ENCODE data around the gene TNKS1BP1.
A peak's percentile ranks its signal among the peaks of the same experiment; 100 is the strongest.

The TNKS1BP1 gene

DNA sequence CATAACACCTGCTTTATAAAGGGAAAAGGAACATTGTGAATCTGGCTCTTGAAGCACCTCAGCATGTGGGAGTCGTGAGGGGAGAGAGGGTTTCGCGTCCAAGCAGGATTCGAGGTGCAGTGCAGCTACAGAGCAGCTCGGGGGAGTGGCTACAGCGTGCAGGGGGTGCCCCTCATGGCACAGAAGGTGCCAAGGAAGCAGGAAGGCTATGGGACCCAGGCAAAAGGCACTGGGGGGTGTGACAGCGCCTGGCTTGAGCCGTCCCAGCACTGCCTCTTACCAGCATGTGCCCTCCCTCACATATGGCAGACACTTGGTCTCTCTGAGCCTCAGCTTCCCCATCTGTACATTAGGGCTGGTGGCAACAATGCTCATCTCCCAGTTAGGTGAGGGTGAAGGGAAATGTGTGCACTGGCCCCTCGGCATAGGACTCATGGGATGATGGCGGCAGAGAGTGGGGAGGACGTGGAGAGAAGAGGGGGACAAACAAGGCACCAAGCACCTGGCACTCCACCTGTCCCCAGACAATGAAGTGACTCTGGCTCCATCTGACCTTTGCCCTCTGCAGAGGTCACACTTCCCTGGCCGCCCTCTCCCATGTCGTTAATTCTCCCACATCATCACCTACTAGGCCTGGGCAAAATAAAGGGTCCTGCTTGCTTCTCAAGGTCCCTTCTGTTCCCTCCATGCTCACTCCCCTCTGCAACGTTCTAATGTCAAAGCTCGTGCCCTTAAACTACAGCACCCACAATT, 10.4 kb downstream of the TNKS1BP1 start:
- Histone ChIP-seq H3K4me1 (peaks cover 34% of the 10 kb centered on the region), H3K9ac (no peak overlapping the region), H3K36me3 (peaks cover 84% of the 10 kb centered on the region), H3K27me3 (no peaks in the 10 kb centered on the region), H3K4me3 (no peak overlapping the region), H4K20me1 (peaks cover 69% of the 10 kb centered on the region), H3K9me3 (no peaks in the 10 kb centered on the region), H3K27ac (no peak overlapping the region), H3K4me2 (no peak overlapping the region)
- no peak for TF ChIP-seq Cebpa-rat (IDR thresholded peaks at IDR 0.05)

DNA sequence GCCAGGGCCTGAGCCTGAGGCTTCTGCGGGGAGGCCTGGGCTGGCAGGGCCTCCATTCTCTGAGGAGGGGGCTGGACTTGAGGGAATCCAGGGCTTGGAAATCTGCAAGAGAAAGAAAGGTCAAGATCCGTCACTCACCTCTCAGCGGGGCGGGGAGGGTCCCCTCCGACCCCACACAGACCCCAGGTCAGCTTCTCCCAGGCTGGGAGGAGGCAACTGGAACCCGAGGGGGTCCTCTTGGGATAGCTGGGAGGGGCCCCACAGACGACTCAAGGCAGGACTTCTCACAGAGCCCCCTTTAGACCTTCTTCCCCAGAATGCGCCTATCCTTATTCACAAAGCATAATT, 11.0 kb downstream of the TNKS1BP1 start:
- no peak for TF ChIP-seq Cebpa-rat (IDR thresholded peaks at IDR 0.05)
- no peak overlapping the region for H3K27ac ChIP-seq
- peaks cover 34% of the 10 kb centered on the region for H3K4me1 ChIP-seq
- no peaks in the 10 kb centered on the region for H3K27me3 ChIP-seq
- no peaks in the 10 kb centered on the region for H3K9me3 ChIP-seq
- peaks cover 69% of the 10 kb centered on the region for H4K20me1 ChIP-seq
- no peak overlapping the region for H3K4me2 ChIP-seq
- no peak overlapping the region for H3K4me3 ChIP-seq
- H3K36me3 ChIP-seq: peaks cover 84% of the 10 kb centered on the region
- no peak overlapping the region for H3K9ac ChIP-seq

DNA sequence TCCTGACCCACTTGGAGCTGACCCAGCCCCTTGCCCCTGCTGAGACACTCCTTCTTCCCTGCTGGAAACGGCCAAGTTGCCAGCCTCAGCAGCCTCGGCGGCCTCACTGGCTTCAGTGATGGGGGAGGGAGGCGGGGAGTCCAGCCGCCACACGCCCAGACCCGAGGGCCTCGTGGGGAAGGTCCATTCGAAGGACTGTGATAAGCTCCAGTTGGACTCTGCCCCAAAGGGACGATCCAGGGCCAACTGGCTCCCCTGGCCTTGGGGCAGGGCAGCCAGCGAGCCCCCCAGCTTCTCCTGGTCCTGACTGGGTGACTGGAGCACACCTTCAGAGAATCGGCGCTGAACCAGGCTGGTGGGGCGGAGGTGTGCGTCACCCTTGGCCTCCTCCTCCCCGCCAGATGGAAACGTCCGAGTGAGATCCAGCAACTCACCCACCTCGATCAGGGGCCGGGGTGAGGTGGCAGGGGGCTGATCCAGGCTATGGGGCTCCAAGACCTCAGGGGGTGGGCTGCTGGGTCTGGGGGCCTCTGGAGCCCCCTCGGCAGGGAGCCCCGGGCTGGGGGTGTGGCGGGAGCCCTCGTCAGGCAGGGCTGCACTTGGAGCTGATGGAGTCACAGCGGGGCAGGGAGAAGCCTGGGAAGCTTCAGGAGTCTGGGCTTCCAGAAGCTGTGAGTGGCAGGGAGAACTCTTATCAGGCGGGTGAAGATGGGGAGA, 11.5 kb downstream of the TNKS1BP1 start:
- TF ChIP-seq Cebpa-rat (IDR thresholded peaks at IDR 0.05): no peak
- Histone ChIP-seq H3K27me3 (no peaks in the 10 kb centered on the region), H3K9me3 (no peaks in the 10 kb centered on the region), H3K27ac (no peak overlapping the region), H3K4me2 (no peak overlapping the region), H3K9ac (no peak overlapping the region), H3K36me3 (peaks cover 84% of the 10 kb centered on the region), H3K4me3 (no peak overlapping the region), H4K20me1 (peaks cover 65% of the 10 kb centered on the region), H3K4me1 (peaks cover 34% of the 10 kb centered on the region)

DNA sequence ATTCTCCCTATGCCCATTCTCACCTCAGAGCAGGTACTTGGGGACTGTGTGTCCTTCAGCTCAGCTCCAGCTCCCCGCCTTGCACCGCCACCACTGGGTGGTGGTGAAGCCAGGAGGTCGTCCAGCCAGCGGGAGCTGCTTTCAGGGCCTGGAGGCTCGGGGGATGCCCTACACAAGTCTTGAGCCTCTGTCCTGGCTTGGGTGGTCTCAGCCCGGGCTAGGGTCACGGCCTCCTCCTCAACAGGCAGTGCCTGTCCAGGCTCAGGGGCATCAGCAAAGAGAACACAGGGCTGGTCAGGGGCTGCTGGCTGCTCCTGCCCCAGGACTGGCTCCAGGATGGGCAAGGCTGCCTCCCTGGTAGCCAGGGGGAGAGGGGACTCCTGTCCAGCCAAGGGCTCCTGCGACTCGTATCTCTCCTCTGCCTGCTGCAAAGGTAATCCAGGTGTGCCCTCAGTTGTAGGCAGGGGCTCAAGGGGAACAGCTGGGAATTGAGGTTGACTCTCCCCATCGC, 12.2 kb downstream of the TNKS1BP1 start:
- H3K9me3 ChIP-seq: no peaks in the 10 kb centered on the region
- peaks cover 62% of the 10 kb centered on the region for H4K20me1 ChIP-seq
- no peaks in the 10 kb centered on the region for H3K27me3 ChIP-seq
- no peak overlapping the region for H3K9ac ChIP-seq
- peak overlapping the region; percentile 91; the same call in 1 of the 2 replicates for H3K4me2 ChIP-seq
- peaks cover 39% of the 10 kb centered on the region for H3K4me1 ChIP-seq
- TF ChIP-seq Cebpa-rat (IDR thresholded peaks at IDR 0.05): no peak
- no peak overlapping the region for H3K4me3 ChIP-seq
- no peak overlapping the region for H3K27ac ChIP-seq
- peaks cover 79% of the 10 kb centered on the region for H3K36me3 ChIP-seq

DNA sequence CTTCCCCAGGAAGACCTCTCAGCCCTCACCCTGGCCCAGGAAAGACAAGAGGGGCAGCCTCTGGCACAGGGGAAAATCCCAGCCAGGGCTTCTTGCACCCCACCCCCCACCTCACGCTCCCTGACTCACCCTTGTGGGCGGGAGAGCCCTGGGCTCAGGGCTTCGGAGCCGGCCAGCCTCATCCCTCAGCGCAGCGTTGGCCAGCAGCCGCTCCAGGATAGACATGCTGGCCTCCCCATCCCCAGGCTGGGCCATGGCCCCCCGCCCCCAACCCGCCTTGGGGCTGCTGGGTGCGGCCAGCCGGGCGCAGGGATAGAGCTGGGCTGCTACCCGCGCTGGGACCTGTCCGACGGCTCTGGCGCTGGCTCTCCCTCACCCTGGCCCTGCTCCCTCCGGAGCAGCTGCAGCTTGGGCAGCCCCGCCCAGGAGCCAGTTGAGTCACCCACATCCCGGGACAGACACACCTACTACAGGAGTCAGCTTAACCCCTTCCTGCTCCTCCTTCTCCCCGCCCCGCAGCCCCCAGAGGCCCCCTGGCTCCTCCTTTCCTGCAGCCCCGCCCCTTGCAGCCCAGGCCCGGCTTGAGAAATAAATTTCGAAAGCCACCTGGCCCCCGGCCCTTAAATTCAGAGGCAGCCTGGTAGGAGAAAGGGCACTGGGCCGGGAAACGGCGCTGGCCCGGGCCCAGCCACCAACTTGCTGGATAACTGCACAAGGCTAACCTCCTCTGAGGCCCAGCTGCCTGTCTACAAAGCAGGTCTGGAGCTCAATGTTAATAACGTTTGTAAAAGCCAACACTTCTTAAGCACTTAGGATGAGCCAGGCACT, 13.4 kb downstream of the TNKS1BP1 start:
- H3K4me2 ChIP-seq: peak overlapping the region; percentile 91
- H3K4me3 ChIP-seq: peak overlapping the region; percentile 58
- H3K4me1 ChIP-seq: peaks cover 51% of the 10 kb centered on the region
- no peaks in the 10 kb centered on the region for H3K9me3 ChIP-seq
- H3K9ac ChIP-seq: peak overlapping the region; percentile 65
- H4K20me1 ChIP-seq: peaks cover 49% of the 10 kb centered on the region
- H3K27ac ChIP-seq: peak overlapping the region; percentile 60; the same call in 1 of the 2 replicates
- H3K36me3 ChIP-seq: peaks cover 66% of the 10 kb centered on the region
- no peak for TF ChIP-seq Cebpa-rat (IDR thresholded peaks at IDR 0.05)
- H3K27me3 ChIP-seq: no peaks in the 10 kb centered on the region

DNA sequence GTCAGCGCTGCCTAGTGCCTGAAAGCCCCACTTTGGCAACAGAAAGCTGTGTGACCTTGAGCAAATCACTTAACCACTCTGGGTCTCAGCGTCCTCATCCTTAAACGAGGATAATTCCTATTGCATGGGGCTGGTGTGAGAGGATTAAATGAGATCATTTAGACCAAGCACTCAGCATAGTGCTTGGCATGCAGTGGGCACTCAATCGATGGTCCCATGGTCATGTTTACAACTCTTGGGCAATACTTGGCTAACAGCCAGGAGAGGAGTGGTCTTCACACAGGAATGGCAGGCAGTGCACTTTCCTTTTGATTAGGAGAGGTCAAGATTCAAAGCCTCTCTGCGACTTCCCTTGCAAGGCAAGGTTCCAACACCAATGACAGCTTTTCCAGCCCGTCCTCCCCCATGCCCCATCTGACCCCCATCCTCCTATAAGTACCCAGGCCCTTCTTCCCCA, 14.1 kb downstream of the TNKS1BP1 start:
- Histone ChIP-seq H3K27me3 (no peaks in the 10 kb centered on the region), H3K9ac (peak overlapping the region; percentile 53), H3K27ac (peak overlapping the region; percentile 55; the same call in 1 of the 2 replicates), H3K9me3 (no peaks in the 10 kb centered on the region), H3K36me3 (peaks cover 60% of the 10 kb centered on the region), H3K4me3 (peak overlapping the region; percentile 58), H3K4me1 (peaks cover 51% of the 10 kb centered on the region), H4K20me1 (peaks cover 43% of the 10 kb centered on the region), H3K4me2 (peak overlapping the region; percentile 91)
- TF ChIP-seq Cebpa-rat (IDR thresholded peaks at IDR 0.05): no peak

DNA sequence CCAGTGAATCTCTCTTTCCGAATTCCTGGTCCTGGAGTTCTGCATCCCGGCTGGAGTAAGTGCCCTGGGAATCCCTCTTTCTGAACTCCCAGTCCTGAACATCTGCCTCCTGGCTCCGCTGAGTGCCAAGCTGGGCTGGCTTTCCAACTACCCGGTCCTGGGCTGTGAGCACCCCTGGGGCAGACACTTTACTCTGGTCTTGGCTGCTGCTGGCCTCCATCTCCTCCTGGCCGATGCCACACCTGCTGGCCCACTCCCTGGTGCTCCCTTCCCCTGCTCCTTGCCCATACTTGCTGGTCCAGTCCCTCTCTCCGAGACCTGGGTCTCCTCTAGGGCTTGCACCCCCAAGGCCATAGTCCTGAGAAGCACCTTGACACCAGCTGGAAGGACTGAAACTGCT, 14.7 kb downstream of the TNKS1BP1 start:
- peaks cover 37% of the 10 kb centered on the region for H4K20me1 ChIP-seq
- no peaks in the 10 kb centered on the region for H3K9me3 ChIP-seq
- no peak overlapping the region for H3K4me3 ChIP-seq
- no peak overlapping the region for H3K9ac ChIP-seq
- H3K27me3 ChIP-seq: no peaks in the 10 kb centered on the region
- H3K4me2 ChIP-seq: no peak overlapping the region
- no peak overlapping the region for H3K27ac ChIP-seq
- no peak for TF ChIP-seq Cebpa-rat (IDR thresholded peaks at IDR 0.05)
- peaks cover 47% of the 10 kb centered on the region for H3K4me1 ChIP-seq
- H3K36me3 ChIP-seq: peaks cover 54% of the 10 kb centered on the region

DNA sequence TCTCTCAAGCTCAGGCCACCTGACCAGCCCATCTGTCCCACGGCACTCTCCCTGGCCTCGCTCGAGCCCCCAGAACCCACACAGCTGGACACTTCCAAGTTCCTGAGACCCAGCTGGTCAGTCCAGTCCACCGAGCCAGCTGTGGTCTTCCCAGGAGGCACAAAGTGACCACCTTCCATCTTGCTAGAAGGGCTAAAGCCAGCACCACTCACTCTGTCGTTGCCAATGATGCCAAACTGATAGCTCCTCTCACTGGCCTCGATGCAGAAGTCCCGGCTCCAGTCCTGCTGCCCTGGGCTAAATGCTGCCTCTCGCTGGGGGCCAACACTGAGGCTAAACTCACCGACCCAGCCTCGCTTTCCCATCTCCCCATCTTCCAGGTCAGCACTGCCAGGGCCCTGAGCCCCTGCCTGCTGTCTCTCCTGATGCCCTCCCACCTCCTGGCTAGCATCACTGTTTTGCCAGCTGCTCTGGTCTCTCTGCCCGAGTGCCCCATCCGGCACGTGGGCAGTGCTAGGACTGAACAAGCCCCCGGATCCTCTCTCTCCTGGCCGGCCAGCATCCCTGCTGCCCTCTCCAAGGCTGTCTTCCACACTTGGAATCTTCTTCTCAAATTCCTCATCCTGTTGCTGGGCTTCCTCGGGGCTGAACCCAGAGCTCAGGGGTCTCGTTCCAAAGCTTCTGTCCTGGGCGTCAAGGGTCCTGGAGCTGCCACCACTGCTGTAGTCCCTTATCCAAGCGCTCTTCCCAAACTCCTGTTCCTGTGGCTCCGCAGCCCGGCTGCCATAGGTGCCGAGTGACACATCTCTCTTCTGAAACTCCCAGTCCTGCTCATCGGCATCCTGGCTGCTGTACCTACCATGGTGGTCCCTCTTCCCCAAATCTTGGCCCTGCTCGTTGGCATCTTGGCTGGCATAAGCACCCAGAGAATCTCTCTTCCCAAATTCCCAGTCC, 15.4 kb downstream of the TNKS1BP1 start:
- Histone ChIP-seq H3K4me3 (no peak overlapping the region), H3K4me2 (no peak overlapping the region), H3K9ac (no peak overlapping the region), H4K20me1 (peaks cover 30% of the 10 kb centered on the region), H3K27ac (no peak overlapping the region), H3K4me1 (peaks cover 47% of the 10 kb centered on the region), H3K36me3 (peaks cover 47% of the 10 kb centered on the region), H3K27me3 (no peaks in the 10 kb centered on the region), H3K9me3 (no peaks in the 10 kb centered on the region)
- TF ChIP-seq Cebpa-rat (IDR thresholded peaks at IDR 0.05): no peak
